IMR-90 (cell line): Measurements from ENCODE around the gene AK1. TPM values are rescaled to one million over a fixed set of nuclear protein-coding genes. Genes with fewer than 3 reads are reported as not detected.

Experiments
- ATAC-seq: fragments of 200-7000 bp; cut with Tn5 transposase; 2 replicates; pipeline ENCODE4 v1.9.1; 2020; ENCODE audit warnings: low read depth, mild to moderate bottlenecking, moderate library complexity
- BruUV-seq: library from RNA; stranded (reverse); fragments of 400-500 nt; replicated peaks from 2 replicates; lab custom pipeline; 2021; lab: Mats Ljungman, UMichigan
- CTCF ChIA-PET: fragments of 300-600 bp; formaldehyde crosslinking; extraction: SDS; loops from one replicate; lab custom pipeline; 2021; ENCODE audit warnings: antibody characterized with exemption; lab: Yijun Ruan, JAX
- POLR2A ChIA-PET: fragments of 300-600 bp; sonication (Branson Sonifier 250); formaldehyde crosslinking; loops from one replicate; lab custom pipeline; 2022; ENCODE audit warnings: antibody characterized with exemption; ENCODE audit not compliant: unreplicated experiment; lab: Charles Lee
- DNase-seq: peaks from one replicate; pipeline ENCODE4 v3.0.0; 2013
- H2AFZ ChIP-seq: replicated peaks from 2 replicates; pipeline ENCODE3; 2013; ENCODE audit warnings: low read length, mild to moderate bottlenecking; ENCODE audit not compliant: poor library complexity
- H2AK5ac ChIP-seq: 2 replicates; pipeline ENCODE4 v1.6.1; 2013; ENCODE audit warnings: low read depth, low read length, inconsistent platforms
- H2AK9ac ChIP-seq: replicated peaks from 2 replicates; pipeline ENCODE3; 2013; ENCODE audit warnings: mild to moderate bottlenecking, low read depth, low read length, moderate library complexity; ENCODE audit not compliant: poor library complexity
- H2BK120ac ChIP-seq: 2 replicates; pipeline ENCODE4 v1.6.1; 2013; ENCODE audit warnings: low read depth, low read length, inconsistent platforms
- H2BK15ac ChIP-seq: 3 replicates; pipeline ENCODE4 v1.6.1; 2013; ENCODE audit warnings: low read depth, low read length, inconsistent platforms
- H2BK20ac ChIP-seq: 2 replicates; pipeline ENCODE4 v1.6.1; 2013; ENCODE audit warnings: low read depth, mild to moderate bottlenecking, inconsistent platforms, low read length, moderate library complexity
- H2BK5ac ChIP-seq: 2 replicates; pipeline ENCODE4 v1.6.1; 2013; ENCODE audit warnings: mild to moderate bottlenecking, low read depth, low read length, inconsistent platforms; ENCODE audit not compliant: poor library complexity, severe bottlenecking
- H3K14ac ChIP-seq: replicated peaks from 2 replicates; pipeline ENCODE4 v1.6.1; 2013; ENCODE audit warnings: low read depth, low read length, inconsistent platforms
- H3K18ac ChIP-seq: 2 replicates; pipeline ENCODE4 v1.6.1; 2013; ENCODE audit warnings: low read depth, low read length, control low read depth
- H3K23ac ChIP-seq: 2 replicates; pipeline ENCODE4 v1.6.1; 2013; ENCODE audit warnings: low read depth, low read length, inconsistent platforms
- H3K27ac ChIP-seq: 2 replicates; pipeline ENCODE4 v1.5.1; 2013; ENCODE audit warnings: mild to moderate bottlenecking, control low read depth, low read length; ENCODE audit not compliant: insufficient read depth
- H3K27me3 ChIP-seq: 2 replicates; pipeline ENCODE4 v1.6.1; 2013; ENCODE audit warnings: low read length; ENCODE audit not compliant: control insufficient read depth, insufficient read depth
- H3K36me3 ChIP-seq: 2 replicates; pipeline ENCODE4 v1.6.1; 2013; ENCODE audit warnings: low read length, mixed read lengths; ENCODE audit not compliant: control insufficient read depth, insufficient read depth
- H3K4ac ChIP-seq: 2 replicates; pipeline ENCODE4 v1.6.1; 2013; ENCODE audit warnings: low read depth, low read length, inconsistent platforms
- H3K4me1 ChIP-seq: 2 replicates; pipeline ENCODE4 v1.6.1; 2013; ENCODE audit warnings: low read length, mixed read lengths; ENCODE audit not compliant: control insufficient read depth, insufficient read depth
- H3K4me2 ChIP-seq: 2 replicates; pipeline ENCODE4 v1.6.1; 2013; ENCODE audit warnings: low read depth, mild to moderate bottlenecking, control low read depth, low read length, moderate library complexity
- H3K4me3 ChIP-seq: 2 replicates; pipeline ENCODE4 v1.5.1; 2013; ENCODE audit warnings: low read depth, mild to moderate bottlenecking, control low read depth, low read length, moderate library complexity; ENCODE audit not compliant: insufficient read depth
- H3K56ac ChIP-seq: 2 replicates; pipeline ENCODE4 v1.6.1; 2013; ENCODE audit warnings: low read length, inconsistent platforms; ENCODE audit not compliant: insufficient read depth; ENCODE audit errors: extremely low read depth
- H3K79me1 ChIP-seq, 2 experiments: 2 replicates each; pipeline ENCODE4 v1.6.1; 2013; ENCODE audit warnings: low read length in 2 of 2, inconsistent platforms in 1 of 2, low read depth in 1 of 2
- H3K9ac ChIP-seq: 2 replicates; pipeline ENCODE4 v1.6.1; 2013; ENCODE audit warnings: low read depth, low read length, control low read depth
- H3K9me1 ChIP-seq: 2 replicates; pipeline ENCODE4 v1.6.1; 2013; ENCODE audit warnings: low read length, inconsistent platforms; ENCODE audit not compliant: insufficient read depth
- H3K9me3 ChIP-seq: 2 replicates; pipeline ENCODE4 v1.6.1; 2013; ENCODE audit warnings: low read length; ENCODE audit not compliant: control insufficient read depth, insufficient read depth
- H4K20me1 ChIP-seq: 2 replicates; pipeline ENCODE4 v1.6.1; 2013; ENCODE audit warnings: low read length, inconsistent platforms; ENCODE audit not compliant: insufficient read depth
- H4K5ac ChIP-seq: 2 replicates; pipeline ENCODE4 v1.6.1; 2013; ENCODE audit warnings: mild to moderate bottlenecking, low read depth, low read length, control low read depth
- H4K8ac ChIP-seq, 2 experiments: 2 replicates each; pipeline ENCODE4 v1.6.1; 2013; ENCODE audit warnings: low read depth in 2 of 2, low read length in 2 of 2, control low read depth in 1 of 2, inconsistent platforms in 1 of 2
- H4K91ac ChIP-seq: 2 replicates; pipeline ENCODE4 v1.6.1; 2013; ENCODE audit warnings: low read depth, low read length, inconsistent platforms; ENCODE audit not compliant: insufficient read depth
- BHLHE40 ChIP-seq: fragments of 150-350 bp; IDR thresholded peaks from 2 replicates; pipeline ENCODE4 v1.6.1; 2016; ENCODE audit warnings: mild to moderate bottlenecking, low read depth, low read length
- MXI1 ChIP-seq: IDR thresholded peaks from 2 replicates; pipeline ENCODE4 v1.6.1; 2012; ENCODE audit warnings: low read depth, mild to moderate bottlenecking, low read length, moderate library complexity, borderline replicate concordance
- SMC3 ChIP-seq: fragments of 150-350 bp; IDR thresholded peaks from 2 replicates; pipeline ENCODE4 v1.6.1; 2016; ENCODE audit warnings: low read depth, mild to moderate bottlenecking, antibody characterized with exemption, low read length, moderate library complexity
- WGBS, 2 experiments: methylation state at CpG; one replicate each; pipeline versions ENCODE4 v1.1.5 to v1.1.7; 2013; ENCODE audit warnings: missing lambda C conversion rate in 2 of 2; ENCODE audit not compliant: insufficient read length in 1 of 2; ENCODE audit errors: extremely low coverage in 2 of 2; 5-methylcytosine and 5-hydroxymethylcytosine counted together
- dilution Hi-C: fragments of 300-500 bp; cut with HindIII; formaldehyde crosslinking; loops from one replicate; pipeline ENCODE4 v1.14.3; 2018; ENCODE audit warnings: low sequenced_read_pairs; ENCODE audit not compliant: unreplicated experiment
- in situ Hi-C: fragments of 300-500 bp; cut with MboI; formaldehyde crosslinking; loops from 3 replicates; pipeline ENCODE4 v1.14.3; 2019; ENCODE audit warnings: low sequenced_read_pairs, inconsistent platforms, mixed read lengths
- intact Hi-C: fragments of 100-400 bp; cut with micrococcal nuclease; formaldehyde crosslinking; loops from 2 replicates; pipeline ENCODE4 v1.10.0; 2022
- polyA plus RNA-seq, 3 experiments: library from polyadenylated mRNA; depleted of rRNA; stranded (reverse); fragments of >200 nt; gene quantifications; 2 replicates each; pipeline ENCODE4 v1.2.3, GENCODE V29; 2012; ENCODE audit warnings: low replicate concordance in 1 of 3
- total RNA-seq: library from RNA; depleted of rRNA; stranded (reverse); fragments of >200 nt; gene quantifications from 2 replicates; pipeline ENCODE4 v1.2.3, GENCODE V29; 2012

Gene AK1
- total and polyA plus RNA-seq, 2 of the 4 experiments (the other 2 are of a cell fraction): 44.8 to 119 TPM

DNA sequence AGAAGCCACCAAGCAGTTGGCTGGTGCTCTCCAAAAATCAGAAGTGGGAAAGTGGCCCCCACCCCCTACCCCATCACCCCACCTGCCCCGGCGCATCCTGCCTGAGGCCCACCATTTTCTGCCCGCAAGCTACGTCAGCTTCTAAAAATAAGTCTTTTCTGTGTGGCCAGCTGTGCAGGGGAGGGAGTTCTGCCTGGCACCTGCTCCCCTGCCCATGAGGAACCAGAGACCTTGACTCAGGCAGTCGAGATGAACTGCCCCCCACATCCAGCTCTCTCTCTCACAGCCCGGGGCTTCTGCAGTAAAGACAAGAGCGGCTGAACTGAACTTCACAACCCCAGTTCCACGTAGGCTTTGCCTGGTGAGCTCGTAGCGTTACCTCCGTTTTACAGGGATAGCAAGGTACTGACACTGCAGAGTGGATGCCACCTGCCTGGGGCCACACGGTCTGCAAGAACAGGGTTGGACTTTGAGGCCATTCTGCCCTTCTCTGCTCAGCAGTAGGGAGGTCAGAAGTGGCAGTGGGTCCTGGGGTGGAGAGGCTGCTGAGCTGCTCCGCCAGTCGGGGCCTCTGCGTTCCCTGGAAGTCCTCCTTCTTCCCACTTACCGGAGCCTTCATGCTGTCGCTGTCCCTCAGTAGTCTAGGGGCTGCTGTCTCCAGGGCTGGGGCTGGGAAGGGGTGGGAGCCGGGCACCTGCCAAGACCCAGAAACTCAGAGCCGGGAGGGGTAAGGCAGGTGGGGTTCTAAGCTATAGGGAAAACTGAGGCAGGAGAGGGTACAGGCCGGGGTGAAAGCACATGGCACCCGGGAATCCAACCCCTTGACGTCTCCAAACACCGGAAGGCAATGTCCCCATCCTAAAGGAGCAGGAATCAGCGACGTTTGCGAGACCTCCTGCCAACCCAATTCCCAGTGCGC, 38.6 kb upstream of the AK1 start:
- peak overlapping the region; percentile 47; the same call in 1 of the 2 replicates for H2BK20ac ChIP-seq
- H3K9ac ChIP-seq: peak overlapping the region; percentile 82
- peak overlapping the region; percentile 68 for H3K27ac ChIP-seq
- ChIA-PET CTCF (interaction anchor here (1.1 kb wide), 1 partner anchor 182 kb away, joined by 3 read pairs; no protein-coding TSS in a partner anchor), POLR2A (interaction anchor here (0.5 to 0.6 kb wide), 3 partner anchors 9 to 450 kb away, joined by 3 to 5 read pairs (median 4); no protein-coding TSS in a partner anchor)
- dilution Hi-C loops (no loop called here), in situ Hi-C loops (no loop called here), intact Hi-C loops (loop anchor here (5.0 to 10.0 kb wide), 3 partner anchors 79 to 301 kb away; partner anchors contain the start of genes FPGS and STXBP1)
- H3K4me2 ChIP-seq: peak overlapping the region; percentile 99
- H4K5ac ChIP-seq: peak overlapping the region; percentile 24; the same call in 1 of the 2 replicates
- H3K27me3 ChIP-seq: no peaks in the 10 kb centered on the region
- BruUV-seq: no TSS peak
- ATAC-seq (no peak), DNase-seq (no peak)
- H2BK120ac ChIP-seq: peak overlapping the region; percentile 32; the same call in 1 of the 2 replicates
- peaks cover 7% of the 10 kb centered on the region; the same call in 1 of the 2 replicates for H4K20me1 ChIP-seq
- H3K4me1 ChIP-seq: peaks cover 27% of the 10 kb centered on the region
- peak overlapping the region; percentile 97 for H2AK9ac ChIP-seq
- no peak overlapping the region for H2BK5ac ChIP-seq
- H3K9me3 ChIP-seq: no peaks in the 10 kb centered on the region
- peak overlapping the region; percentile 90 for H3K14ac ChIP-seq
- peak overlapping the region; percentile 97 for H2AFZ ChIP-seq
- 0 out of 2 replicates have a peak overlapping the region, but pooled peaks have one; percentile 14 for H3K56ac ChIP-seq
- H3K23ac ChIP-seq: peak overlapping the region; percentile 91
- H2AK5ac ChIP-seq: peak overlapping the region; percentile 72; the same call in 1 of the 2 replicates
- H3K79me1 ChIP-seq: peaks cover 4 to 34% of the 10 kb centered on the region in 2 experiments
- H3K4me3 ChIP-seq: peak overlapping the region; percentile 66
- peak overlapping the region in 1 of 2 experiments; percentile 84; a peak in 1 of 4 replicates for H4K8ac ChIP-seq
- H3K18ac ChIP-seq: no peak overlapping the region
- H3K4ac ChIP-seq: peak overlapping the region; percentile 76
- H3K36me3 ChIP-seq: peaks cover 16% of the 10 kb centered on the region
- TF ChIP-seq BHLHE40: no peak
- 0 out of 2 replicates have a peak, but pooled peaks have one; percentile 33 for TF ChIP-seq MXI1
- no peak for TF ChIP-seq SMC3
- 44% methylated on average over 5 of the region's 27 CpGs; no CpG with 5 or more reads in 1 of the 2 experiments for WGBS, 2 experiments
- H3K9me1 ChIP-seq: peaks cover 14% of the 10 kb centered on the region
- peak overlapping the region; percentile 65 for H4K91ac ChIP-seq
- H2BK15ac ChIP-seq: peak overlapping the region; percentile 43; the same call in 1 of the 3 replicates
